ENCODE data around the gene ERV3-1. TPM values are rescaled to one million over a fixed set of nuclear protein-coding genes. Genes with fewer than 3 reads are reported as not detected.

ERV3-1 gene
- total and polyA plus RNA-seq, 8 donors = 1.4 to 22.8 (median 4.3) TPM

DNA sequence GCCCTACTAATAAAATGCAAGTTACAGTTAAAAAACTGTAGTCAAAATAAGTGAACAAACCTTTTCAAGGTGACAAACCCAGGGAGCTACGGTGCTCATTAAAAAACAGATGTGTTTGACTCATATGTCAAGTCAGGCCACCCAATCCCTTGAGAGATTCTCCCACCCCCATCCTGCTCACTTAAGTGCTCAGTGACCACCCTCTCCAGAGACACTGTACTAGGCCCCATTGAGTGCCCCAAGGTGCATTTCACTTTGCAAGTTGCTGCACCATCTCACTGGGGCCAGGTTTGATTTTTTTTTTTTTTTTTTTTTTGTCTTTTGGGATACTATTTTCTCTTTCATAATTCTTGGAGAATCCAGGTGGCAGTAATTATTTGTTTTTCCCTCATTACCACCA, 1.9 kb downstream of the ERV3-1 start:
- Histone ChIP-seq H3K4me3 (peak overlapping the region in 2 of 4 donors; percentile 74 to 88), H3K36me3 (peaks cover 0 to 8% (median 7%) of the 10 kb centered on the region in 4 donors), H3K4me1 (peaks cover 16 to 60% (median 29%) of the 10 kb centered on the region in 4 donors), H3K9me3 (no peaks in the 10 kb centered on the region), H3K27me3 (no peaks in the 10 kb centered on the region), H3K27ac (peak overlapping the region in 2 of 5 donors; percentile 9 to 62)
- DNase-seq = no peak
- WGBS, 5 donors = 68 to 76% (median 73%) methylated on average over 1 of the region's 1 CpG
- TF ChIP-seq EP300 (IDR thresholded peaks at IDR 0.05) = no peak
- TF ChIP-seq, protein P1, sequence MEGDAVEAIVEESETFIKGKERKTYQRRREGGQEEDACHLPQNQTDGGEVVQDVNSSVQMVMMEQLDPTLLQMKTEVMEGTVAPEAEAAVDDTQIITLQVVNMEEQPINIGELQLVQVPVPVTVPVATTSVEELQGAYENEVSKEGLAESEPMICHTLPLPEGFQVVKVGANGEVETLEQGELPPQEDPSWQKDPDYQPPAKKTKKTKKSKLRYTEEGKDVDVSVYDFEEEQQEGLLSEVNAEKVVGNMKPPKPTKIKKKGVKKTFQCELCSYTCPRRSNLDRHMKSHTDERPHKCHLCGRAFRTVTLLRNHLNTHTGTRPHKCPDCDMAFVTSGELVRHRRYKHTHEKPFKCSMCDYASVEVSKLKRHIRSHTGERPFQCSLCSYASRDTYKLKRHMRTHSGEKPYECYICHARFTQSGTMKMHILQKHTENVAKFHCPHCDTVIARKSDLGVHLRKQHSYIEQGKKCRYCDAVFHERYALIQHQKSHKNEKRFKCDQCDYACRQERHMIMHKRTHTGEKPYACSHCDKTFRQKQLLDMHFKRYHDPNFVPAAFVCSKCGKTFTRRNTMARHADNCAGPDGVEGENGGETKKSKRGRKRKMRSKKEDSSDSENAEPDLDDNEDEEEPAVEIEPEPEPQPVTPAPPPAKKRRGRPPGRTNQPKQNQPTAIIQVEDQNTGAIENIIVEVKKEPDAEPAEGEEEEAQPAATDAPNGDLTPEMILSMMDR (IDR thresholded peaks at IDR 0.05) = no peak
- no peak for TF ChIP-seq POLR2A (IDR thresholded peaks at IDR 0.05)
- no peak for TF ChIP-seq POLR2AphosphoS5 (IDR thresholded peaks at IDR 0.05)
- intact Hi-C loops (cut with DNase I; ENCODE audit: low total_unique reads) = no loop called here

DNA sequence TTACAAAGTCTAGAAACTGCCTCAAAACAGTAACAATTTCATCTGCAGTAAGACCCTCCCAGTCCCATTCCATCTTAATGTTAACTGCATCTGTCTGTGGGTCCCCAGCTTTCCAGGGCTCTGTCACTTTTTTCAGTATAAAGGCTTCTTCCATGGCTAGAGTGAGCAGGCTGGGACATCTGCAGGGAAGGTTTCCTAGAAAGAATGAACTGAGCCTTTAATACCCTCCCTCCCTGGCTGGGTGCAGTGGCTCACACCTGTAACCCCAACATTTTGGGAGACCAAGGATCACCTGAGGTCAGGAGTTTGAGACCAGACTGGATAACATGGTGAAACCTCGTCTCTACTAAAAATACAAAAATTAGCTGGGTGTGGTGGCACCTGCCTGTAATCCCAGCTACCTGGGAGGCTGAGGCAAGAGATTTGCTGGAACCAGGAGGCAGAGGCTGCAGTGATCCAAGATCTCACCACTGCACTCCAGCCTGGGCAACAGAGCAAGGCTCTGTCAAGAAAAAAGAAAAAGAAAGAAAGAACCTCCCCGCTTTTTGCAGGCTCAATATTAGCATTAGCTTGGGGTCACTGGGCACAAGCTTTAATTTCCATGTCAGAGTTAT, 3.4 kb downstream of the ERV3-1 start:
- H3K27ac ChIP-seq = peak overlapping the region in 3 of 5 donors; percentile 10 to 62 (median 33)
- 84 to 100% (median 95%) methylated on average over 2 of the region's 2 CpGs for WGBS, 5 donors
- intact Hi-C loops (cut with DNase I; ENCODE audit: low total_unique reads) = no loop called here

DNA sequence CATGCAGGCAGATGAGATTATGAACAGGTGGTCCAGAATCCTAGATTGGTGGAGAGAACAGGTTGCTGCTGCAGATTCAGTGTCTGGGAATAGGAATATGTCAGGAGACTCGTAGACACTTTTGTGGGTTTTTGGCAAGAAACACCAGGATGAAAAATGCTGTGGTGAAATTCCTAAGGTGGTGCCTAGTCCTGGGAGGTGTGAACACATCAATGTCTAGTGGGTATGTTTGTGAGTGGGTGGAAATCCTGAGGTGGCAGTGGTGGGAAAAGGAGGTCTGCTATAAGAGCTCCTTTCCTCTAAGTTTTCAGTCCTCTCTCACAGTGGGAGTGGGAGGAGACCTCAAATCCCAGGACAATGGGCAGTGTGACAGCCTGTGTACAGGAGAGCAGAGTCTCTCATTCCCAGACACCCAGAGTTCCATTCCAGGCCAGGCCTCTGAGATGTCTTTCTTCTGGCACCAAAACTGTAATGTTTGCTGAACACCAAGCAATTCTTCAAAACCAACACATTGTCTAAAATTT, 5.1 kb downstream of the ERV3-1 start:
- peaks cover 0 to 23% (median 12%) of the 10 kb centered on the region in 4 donors for H3K36me3 ChIP-seq
- peak overlapping the region in 2 of 5 donors; percentile 2 to 53 for H3K27ac ChIP-seq
- no peaks in the 10 kb centered on the region for H3K27me3 ChIP-seq
- H3K4me3 ChIP-seq = no peak overlapping the region
- TF ChIP-seq POLR2AphosphoS5 (IDR thresholded peaks at IDR 0.05) (no peak), POLR2A (IDR thresholded peaks at IDR 0.05) (no peak), EP300 (IDR thresholded peaks at IDR 0.05) (no peak)
- TF ChIP-seq, protein P1 (IDR thresholded peaks at IDR 0.05) = no peak
- 0% methylated on average over 1 of the region's 1 CpG for WGBS, 5 donors
- H3K9me3 ChIP-seq = peaks cover 0 to 31% (median 5%) of the 10 kb centered on the region in 4 donors
- intact Hi-C loops (cut with DNase I; ENCODE audit: low total_unique reads) = no loop called here
- peaks cover 28 to 74% (median 40%) of the 10 kb centered on the region in 4 donors for H3K4me1 ChIP-seq
- no peak for DNase-seq

More for the DNA sequence above, 3.4 kb downstream of the ERV3-1 start:
- Histone ChIP-seq H3K27me3 (no peaks in the 10 kb centered on the region), H3K9me3 (peaks cover 0 to 14% (median 0%) of the 10 kb centered on the region in 4 donors), H3K4me3 (peak overlapping the region in 1 of 4 donors; percentile 18), H3K4me1 (peaks cover 21 to 72% (median 36%) of the 10 kb centered on the region in 4 donors), H3K36me3 (peaks cover 0 to 18% (median 12%) of the 10 kb centered on the region in 4 donors)
- TF ChIP-seq POLR2A (IDR thresholded peaks at IDR 0.05) (no peak), POLR2AphosphoS5 (IDR thresholded peaks at IDR 0.05) (no peak), EP300 (IDR thresholded peaks at IDR 0.05) (no peak)
- TF ChIP-seq, protein P1 (IDR thresholded peaks at IDR 0.05) = no peak
- DNase-seq = no peak

DNA sequence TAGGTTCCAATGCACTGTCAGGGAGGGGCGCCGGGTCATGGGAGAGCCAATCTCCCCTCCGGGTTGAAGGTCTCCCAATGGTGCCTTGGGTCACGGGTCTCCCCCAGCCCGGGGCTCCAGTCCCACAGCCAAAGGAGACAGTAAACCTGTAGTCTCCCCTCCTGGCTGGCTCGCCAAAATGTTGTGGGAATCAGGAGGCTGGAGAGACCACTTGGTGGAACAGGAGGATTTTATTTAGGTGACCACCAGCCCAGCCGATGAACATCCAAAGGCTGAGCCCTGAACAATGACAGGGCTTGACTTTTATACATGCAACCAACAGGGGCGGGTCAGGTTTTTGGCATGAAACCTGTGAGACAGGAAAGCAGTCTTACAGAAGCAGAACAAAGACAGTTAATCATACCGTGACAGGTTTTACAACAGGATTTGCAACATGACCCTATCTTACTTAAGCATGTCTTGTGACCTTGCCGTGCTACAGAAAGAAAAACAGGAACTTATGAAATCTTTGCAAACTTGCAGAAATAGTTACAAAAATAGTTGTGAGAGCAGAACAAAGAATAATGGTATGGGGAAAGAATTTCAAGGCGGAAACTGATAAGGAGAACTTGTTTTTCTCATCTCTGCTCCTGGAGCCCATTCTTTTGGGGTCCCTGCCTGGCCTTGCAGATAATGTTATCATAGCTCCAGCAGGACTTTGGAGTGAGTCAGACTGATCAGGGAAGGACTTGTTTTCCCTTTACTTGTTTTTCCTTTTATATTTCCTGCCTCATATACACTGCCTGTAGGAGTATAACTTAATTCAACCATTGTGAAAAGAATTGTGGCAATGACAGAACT, 7.1 kb downstream of the ERV3-1 start:
- intact Hi-C loops (cut with DNase I; ENCODE audit: low total_unique reads) = no loop called here
- peaks cover 19 to 57% (median 25%) of the 10 kb centered on the region in 4 donors for H3K4me1 ChIP-seq
- H3K36me3 ChIP-seq = peaks cover 0 to 23% (median 12%) of the 10 kb centered on the region in 4 donors
- peak; percentile 57 to 65 for DNase-seq
- H3K4me3 ChIP-seq = peak overlapping the region in 1 of 4 donors; percentile 12
- TF ChIP-seq, protein P1 (IDR thresholded peaks at IDR 0.05) = no peak
- TF ChIP-seq POLR2AphosphoS5 (IDR thresholded peaks at IDR 0.05) (peak in 2 of 3 donors; percentile 34 to 35), EP300 (IDR thresholded peaks at IDR 0.05) (no peak), POLR2A (IDR thresholded peaks at IDR 0.05) (no peak)
- H3K9me3 ChIP-seq = peaks cover 0 to 48% (median 17%) of the 10 kb centered on the region in 4 donors
- H3K27me3 ChIP-seq = no peaks in the 10 kb centered on the region
- H3K27ac ChIP-seq = peak overlapping the region in 3 of 5 donors; percentile 71 to 91 (median 84)
- 62 to 85% (median 72%) methylated on average over 9 to 11 of the region's 11 CpGs for WGBS, 5 donors
